HEK293 (cell line): ENCODE measurements around the gene STEAP1B.

ENCODE experiments used
- CTCF ChIA-PET: fragments of 350-600 bp; formaldehyde crosslinking; extraction: SDS; loops from one replicate; lab custom pipeline; 2021; ENCODE audit warnings: antibody characterized with exemption; lab: Yijun Ruan, JAX
- POLR2A ChIA-PET: fragments of 300-600 bp; formaldehyde crosslinking; extraction: SDS; loops from one replicate; lab custom pipeline; 2020; ENCODE audit warnings: antibody characterized with exemption, inconsistent platforms; lab: Yijun Ruan, JAX
- H3K27ac ChIP-seq: fragments of 200-500 bp; sonication (Bioruptor generic); 2 replicates; pipeline ENCODE4 v1.5.1; 2014; ENCODE audit warnings: low read depth, low read length, control low read depth, inconsistent platforms; ENCODE audit errors: extremely low read depth
- H3K36me3 ChIP-seq, 2 experiments: fragments of 200-500 bp in 1 of 2; sonication (Bioruptor generic) in 1 of 2; 1 replicate in 1 of 2; 2 replicates in 1 of 2; pipeline ENCODE4 v1.5.1; 2014 to 2017; ENCODE audit warnings: inconsistent platforms in 2 of 2, low read length in 2 of 2; ENCODE audit not compliant: control insufficient read depth in 2 of 2, insufficient read depth in 1 of 2
- H3K4me1 ChIP-seq: fragments of 200-500 bp; sonication (Bioruptor generic); 2 replicates; pipeline ENCODE4 v1.5.1; 2014; ENCODE audit warnings: mild to moderate bottlenecking, low read length, inconsistent platforms; ENCODE audit not compliant: control insufficient read depth, insufficient read depth
- H3K4me3 ChIP-seq: 2 replicates; pipeline ENCODE4 v1.5.1; 2011; ENCODE audit warnings: low read depth, mild to moderate bottlenecking, control low read depth, low read length, moderate library complexity
- H3K9me3 ChIP-seq: fragments of 200-500 bp; sonication (Bioruptor generic); 2 replicates; pipeline ENCODE4 v1.5.1; 2014; ENCODE audit warnings: low read depth, low read length, inconsistent platforms; ENCODE audit not compliant: control insufficient read depth, insufficient read depth
- FEZF1 ChIP-seq: fragments of 450-650 bp; formaldehyde crosslinking; IDR thresholded peaks from 2 replicates; pipeline ENCODE4 v1.5.1; 2016; ENCODE audit warnings: missing biosample characterization, missing genetic modification characterization
- GLI2 ChIP-seq: fragments of 450-650 bp; formaldehyde crosslinking; IDR thresholded peaks from 2 replicates; pipeline ENCODE4; 2017; ENCODE audit warnings: missing biosample characterization, missing genetic modification characterization, low read depth, borderline replicate concordance
- KLF10 ChIP-seq: fragments of 450-650 bp; IDR thresholded peaks from 2 replicates; pipeline ENCODE4 v1.5.1; 2018; ENCODE audit warnings: missing biosample characterization, mild to moderate bottlenecking, missing genetic modification characterization
- PRDM10 ChIP-seq: fragments of 450-650 bp; formaldehyde crosslinking; IDR thresholded peaks from 2 replicates; pipeline ENCODE4 v1.5.1; 2016; ENCODE audit warnings: missing biosample characterization, missing genetic modification characterization
- ZIC2 ChIP-seq: fragments of 450-650 bp; formaldehyde crosslinking; IDR thresholded peaks from 2 replicates; pipeline ENCODE4 v1.5.1; 2016; ENCODE audit warnings: missing biosample characterization, missing genetic modification characterization
- ZNF132 ChIP-seq: fragments of 450-650 bp; formaldehyde crosslinking; IDR thresholded peaks from 2 replicates; pipeline ENCODE4 v1.5.1; 2017; ENCODE audit warnings: missing biosample characterization, missing genetic modification characterization, borderline replicate concordance
- ZNF239 ChIP-seq: fragments of 450-650 bp; formaldehyde crosslinking; IDR thresholded peaks from 2 replicates; pipeline ENCODE4 v1.5.1; 2016; ENCODE audit warnings: missing biosample characterization, missing genetic modification characterization
- ZNF274 ChIP-seq, 2 experiments: fragments of 200-500 bp in 1 of 2; fragments of 450-650 bp in 1 of 2; sonication (Bioruptor generic) in 1 of 2; formaldehyde crosslinking in 1 of 2; IDR thresholded peaks; 2 replicates each; pipeline versions ENCODE4 v1.5.1 to v1.6.1; 2014 to 2016; ENCODE audit warnings: borderline replicate concordance in 1 of 2, inconsistent platforms in 1 of 2, low read length in 1 of 2, missing biosample characterization in 1 of 2, missing genetic modification characterization in 1 of 2
- ZNF280C ChIP-seq: fragments of 450-650 bp; formaldehyde crosslinking; IDR thresholded peaks from 2 replicates; pipeline ENCODE4 v1.5.1; 2016; ENCODE audit warnings: missing biosample characterization, missing genetic modification characterization
- ZNF48 ChIP-seq: fragments of 450-650 bp; formaldehyde crosslinking; IDR thresholded peaks from 2 replicates; pipeline ENCODE4 v1.5.1; 2016; ENCODE audit warnings: missing biosample characterization, missing genetic modification characterization
- ZNF600 ChIP-seq: fragments of 450-650 bp; formaldehyde crosslinking; IDR thresholded peaks from 2 replicates; pipeline ENCODE4 v1.5.1; 2016; ENCODE audit warnings: missing biosample characterization, missing genetic modification characterization
- ZNF837 ChIP-seq: fragments of 450-650 bp; formaldehyde crosslinking; IDR thresholded peaks from 2 replicates; pipeline ENCODE4 v1.5.1; 2016; ENCODE audit warnings: missing biosample characterization, missing genetic modification characterization
- ZSCAN16 ChIP-seq: fragments of 450-650 bp; formaldehyde crosslinking; IDR thresholded peaks from 2 replicates; pipeline ENCODE4 v1.5.1; 2016; ENCODE audit warnings: missing biosample characterization, missing genetic modification characterization
- ZSCAN5A ChIP-seq: fragments of 450-650 bp; formaldehyde crosslinking; IDR thresholded peaks from 2 replicates; pipeline ENCODE4 v1.5.1; 2016; ENCODE audit warnings: missing biosample characterization, missing genetic modification characterization

The STEAP1B gene

GRCh38 chr7:22443370-22444180 lies 56.4 kb downstream of the STEAP1B start:
- POLR2A ChIA-PET, result no interaction called here

GRCh38 chr7:22442882-22443369 lies 57.1 kb downstream of the STEAP1B start:
- Histone ChIP-seq H3K36me3 (no peaks in the 10 kb centered on the region), H3K9me3 (no peaks in the 10 kb centered on the region), H3K27ac (no peak overlapping the region), H3K4me3 (no peak overlapping the region), H3K4me1 (peaks cover 9% of the 10 kb centered on the region; the same call in 1 of the 2 replicates)
- ChIA-PET CTCF (interaction anchor here (0.6 to 5.1 kb wide), 3 partner anchors 9 to 333 kb away, joined by 3 to 22 read pairs (median 8); no protein-coding TSS in a partner anchor), POLR2A (no interaction called here)
- no peak for TF ChIP-seq PRDM10
- no peak for TF ChIP-seq ZSCAN16 (tag by site-specific recombination)
- TF ChIP-seq ZNF274 (IDR thresholded peaks at IDR 0.05; ENCODE audit: low read length), result no peak
- TF ChIP-seq ZNF274 (tag by site-specific recombination; IDR thresholded peaks at IDR 0.05; ENCODE audit: borderline replicate concordance), result no peak
- TF ChIP-seq ZIC2 (tag by site-specific recombination), result peak; percentile 58
- TF ChIP-seq GLI2 (tag by site-specific recombination), result no peak
- TF ChIP-seq ZNF48, result no peak
- no peak for TF ChIP-seq ZNF837 (tag by site-specific recombination)

More at GRCh38 chr7:22443370-22444180, 56.4 kb downstream of the STEAP1B start:
- no peaks in the 10 kb centered on the region for H3K36me3 ChIP-seq
- CTCF ChIA-PET, result interaction anchor here (1.4 to 5.1 kb wide), 2 partner anchors 9 to 333 kb away, joined by 8 to 22 read pairs; no protein-coding TSS in a partner anchor
- H3K4me1 ChIP-seq, result peaks cover 9% of the 10 kb centered on the region; the same call in 1 of the 2 replicates
- no peak overlapping the region for H3K4me3 ChIP-seq
- no peak overlapping the region for H3K27ac ChIP-seq
- TF ChIP-seq ZNF600 (tag by site-specific recombination), result peak; percentile 53; the same call in 1 of the 2 replicates
- no peak for TF ChIP-seq ZNF239 (tag by site-specific recombination)
- TF ChIP-seq ZNF280C, result no peak
- TF ChIP-seq ZSCAN5A (tag by site-specific recombination), result no peak
- TF ChIP-seq FEZF1 (tag by site-specific recombination), result peak; percentile 65
- no peak for TF ChIP-seq ZNF132 (tag by site-specific recombination)
- TF ChIP-seq KLF10 (tag by site-specific recombination), result no peak
- no peaks in the 10 kb centered on the region for H3K9me3 ChIP-seq
